OCI-LY3 (cell line): ENCODE measurements around the gene SPG21.

Experiments used
- CTCF ChIP-seq: fragments of 200-600, 300-600 bp; sonication (generic); IDR thresholded peaks from 2 replicates; pipeline ENCODE4 v1.5.1; 2014; ENCODE audit warnings: antibody characterized with exemption, low read length, low read depth
- EZH2phosphoT487 ChIP-seq: fragments of 200-600 bp; shearing (Covaris generic); IDR thresholded peaks from 2 replicates; pipeline ENCODE4 v1.6.1; 2018; ENCODE audit warnings: antibody characterized with exemption, mixed run types, low read depth

- no peak for TF ChIP-seq CTCF
- TF ChIP-seq EZH2phosphoT487: no peak
Observed at GRCh38 chr15:64947211-64947610, 42.5 kb downstream of the SPG21 start.
